GM19328 (cell line): ENCODE data around the gene PLCG2.
"Not testable (repeated sequence)": the region's sequence is repeated elsewhere in the genome, so short reads cannot be mapped to it uniquely, and the experiment has no call there.

Experiments
- ATAC-seq: cut with Tn5 transposase; IDR thresholded peaks from one replicate; pipeline ENCODE4 v1.9.1; 2021; ENCODE audit warnings: mild to moderate bottlenecking, moderate library complexity; ENCODE audit not compliant: unreplicated experiment

PLCG2 gene

GRCh38 chr16:81987706-81988105 is 208.6 kb downstream of the PLCG2 start:
- no peak for ATAC-seq

- no peak for ATAC-seq
These were observed 213.8 kb downstream of the PLCG2 start for GRCh38 chr16:81992859-81993258.

GRCh38 chr16:81994485-81994884 is 215.4 kb downstream of the PLCG2 start:
- ATAC-seq = no peak

- no peak for ATAC-seq
These were observed 216.6 kb downstream of the PLCG2 start for GRCh38 chr16:81995651-81996050.

GRCh38 chr16:81996664-81997509 is 217.8 kb downstream of the PLCG2 start:
- ATAC-seq = no peak

- no peak for ATAC-seq
These were observed 218.6 kb downstream of the PLCG2 start for GRCh38 chr16:81997738-81998137.

GRCh38 chr16:82002831-82003230 is 223.7 kb downstream of the PLCG2 start:
- no peak for ATAC-seq

- ATAC-seq = no peak
These were observed 225.5 kb downstream of the PLCG2 start for GRCh38 chr16:82004601-82005000.

- no peak for ATAC-seq
These were observed 226.1 kb downstream of the PLCG2 start for GRCh38 chr16:82005027-82005830.

GRCh38 chr16:82006036-82006435 is 226.9 kb downstream of the PLCG2 start:
- ATAC-seq = no peak

GRCh38 chr16:82007189-82007588 is 228.1 kb downstream of the PLCG2 start:
- ATAC-seq = no peak

GRCh38 chr16:82008957-82009592 is 230.0 kb downstream of the PLCG2 start:
- ATAC-seq = no peak

- not testable (repeated sequence) for ATAC-seq
These were observed 230.7 kb downstream of the PLCG2 start for GRCh38 chr16:82009789-82010188.

- no peak for ATAC-seq
These were observed 231.6 kb downstream of the PLCG2 start for GRCh38 chr16:82010649-82011048.

GRCh38 chr16:82011199-82011641 is 232.1 kb downstream of the PLCG2 start, which contains the start of gene SDR42E1:
Gene SDR42E1 (minus strand): TSS chr16:82011470. CDS start chr16:82000858, 10,612 bp downstream.
- peak; percentile 88 for ATAC-seq
